MCF 10A (cell line): ENCODE measurements around the gene TMEM132D. TPM values are rescaled to one million over a fixed set of nuclear protein-coding genes. Genes with fewer than 3 reads are reported as not detected.
A peak's percentile ranks its signal among the peaks of the same experiment; 100 is the strongest.

Experiments used
- BruUV-seq: library from RNA; stranded (reverse); fragments of 400-500 nt; replicated peaks from 2 replicates; lab custom pipeline; 2021; lab: Mats Ljungman, UMichigan
- CTCF ChIA-PET: fragments of 300-600 bp; sonication (Branson Sonifier 250); formaldehyde crosslinking; extraction: SDS; loops from one replicate; lab custom pipeline; 2021; ENCODE audit warnings: antibody characterized with exemption, inconsistent platforms; lab: Yijun Ruan, JAX
- POLR2A ChIA-PET: fragments of 300-600, 350-650 bp; sonication (Branson Sonifier 250); formaldehyde crosslinking; extraction: SDS; loops from one replicate; lab custom pipeline; 2020; ENCODE audit warnings: antibody characterized with exemption, inconsistent platforms; lab: Yijun Ruan, JAX
- DNase-seq: peaks from one replicate; pipeline ENCODE4 v3.0.0-alpha.2; 2018; ENCODE audit not compliant: unreplicated experiment
- H3K27ac Mint-ChIP-seq: one replicate; pipeline ENCODE4 v1.8.0; 2022; ENCODE audit warnings: mild to moderate bottlenecking, low read depth, mixed read lengths; ENCODE audit not compliant: unreplicated experiment
- H3K27me3 Mint-ChIP-seq: one replicate; pipeline ENCODE4 v1.8.0; 2022; ENCODE audit warnings: mixed read lengths; ENCODE audit not compliant: insufficient read depth, unreplicated experiment
- H3K36me3 Mint-ChIP-seq: one replicate; pipeline ENCODE4 v1.8.0; 2022; ENCODE audit warnings: mild to moderate bottlenecking, moderate library complexity, mixed read lengths; ENCODE audit not compliant: insufficient read depth, unreplicated experiment
- H3K4me1 Mint-ChIP-seq: one replicate; pipeline ENCODE4 v1.8.0; 2022; ENCODE audit warnings: mixed read lengths; ENCODE audit not compliant: insufficient read depth, unreplicated experiment
- H3K4me3 Mint-ChIP-seq: one replicate; pipeline ENCODE4 v1.8.0; 2022; ENCODE audit warnings: mild to moderate bottlenecking, moderate library complexity, mixed read lengths; ENCODE audit not compliant: unreplicated experiment
- H3K9me3 Mint-ChIP-seq: one replicate; pipeline ENCODE4 v1.8.0; 2022; ENCODE audit warnings: mixed read lengths; ENCODE audit not compliant: unreplicated experiment
- intact Hi-C: fragments of 100-400 bp; cut with micrococcal nuclease; formaldehyde crosslinking; loops from 2 replicates; pipeline ENCODE4 v1.14.1; 2022
- total RNA-seq: library from RNA; stranded (reverse); gene quantifications from 2 replicates; pipeline ENCODE4 v1.2.3, GENCODE V29; 2022
- TF ChIP-seq, protein P1 (sequence below): fragments of 200-600 bp; IDR thresholded peaks from one replicate; pipeline ENCODE4 v1.8.0; 2022; ENCODE audit warnings: antibody characterized with exemption, mild to moderate bottlenecking; ENCODE audit not compliant: unreplicated experiment

Gene TMEM132D
- total RNA-seq, 1 experiment from 2014 or later = not detected

GRCh38 chr12:129606239-129606638, 297.6 kb downstream of the TMEM132D start:
- H3K9me3 Mint-ChIP-seq = peaks cover 8% of the 10 kb centered on the region
- H3K4me3 Mint-ChIP-seq = no peak overlapping the region
- DNase-seq = no peak
- BruUV-seq = no TSS peak
- ChIA-PET CTCF (interaction anchor here (0.6 kb wide), 1 partner anchor 418 kb away, joined by 3 read pairs; no protein-coding TSS in a partner anchor), POLR2A (no interaction called here)
- intact Hi-C loops = no loop called here
- H3K27me3 Mint-ChIP-seq = no peaks in the 10 kb centered on the region
- TF ChIP-seq, protein P1, sequence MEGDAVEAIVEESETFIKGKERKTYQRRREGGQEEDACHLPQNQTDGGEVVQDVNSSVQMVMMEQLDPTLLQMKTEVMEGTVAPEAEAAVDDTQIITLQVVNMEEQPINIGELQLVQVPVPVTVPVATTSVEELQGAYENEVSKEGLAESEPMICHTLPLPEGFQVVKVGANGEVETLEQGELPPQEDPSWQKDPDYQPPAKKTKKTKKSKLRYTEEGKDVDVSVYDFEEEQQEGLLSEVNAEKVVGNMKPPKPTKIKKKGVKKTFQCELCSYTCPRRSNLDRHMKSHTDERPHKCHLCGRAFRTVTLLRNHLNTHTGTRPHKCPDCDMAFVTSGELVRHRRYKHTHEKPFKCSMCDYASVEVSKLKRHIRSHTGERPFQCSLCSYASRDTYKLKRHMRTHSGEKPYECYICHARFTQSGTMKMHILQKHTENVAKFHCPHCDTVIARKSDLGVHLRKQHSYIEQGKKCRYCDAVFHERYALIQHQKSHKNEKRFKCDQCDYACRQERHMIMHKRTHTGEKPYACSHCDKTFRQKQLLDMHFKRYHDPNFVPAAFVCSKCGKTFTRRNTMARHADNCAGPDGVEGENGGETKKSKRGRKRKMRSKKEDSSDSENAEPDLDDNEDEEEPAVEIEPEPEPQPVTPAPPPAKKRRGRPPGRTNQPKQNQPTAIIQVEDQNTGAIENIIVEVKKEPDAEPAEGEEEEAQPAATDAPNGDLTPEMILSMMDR = no peak
- no peaks in the 10 kb centered on the region for H3K4me1 Mint-ChIP-seq
- no peaks in the 10 kb centered on the region for H3K36me3 Mint-ChIP-seq
- no peak overlapping the region for H3K27ac Mint-ChIP-seq

DNA sequence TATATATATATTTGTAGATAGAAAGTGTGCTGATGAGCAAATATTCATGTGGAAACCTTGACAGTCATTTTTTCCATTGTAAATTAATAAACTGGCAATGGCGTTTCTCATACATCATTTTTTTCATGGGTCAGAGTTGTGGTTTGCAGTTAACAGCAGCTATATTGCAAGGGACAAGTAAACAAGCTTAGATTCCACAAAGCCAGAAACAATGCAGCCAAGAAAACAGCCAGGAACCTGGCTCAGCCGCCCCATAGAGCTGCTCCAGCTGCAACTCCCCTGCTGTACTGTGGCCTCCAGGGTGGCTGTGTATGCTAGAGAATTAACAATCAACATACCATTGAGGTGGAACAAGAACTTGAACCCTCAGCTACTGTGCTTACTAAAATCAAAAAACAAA, 298.2 kb downstream of the TMEM132D start:
- BruUV-seq = no TSS peak
- no peak overlapping the region for H3K4me3 Mint-ChIP-seq

GRCh38 chr12:129604506-129604905, 299.3 kb downstream of the TMEM132D start:
- no peak for DNase-seq
- no TSS peak for BruUV-seq
- TF ChIP-seq, protein P1 = no peak
- Mint-ChIP-seq H3K9me3 (peaks cover 8% of the 10 kb centered on the region), H3K4me1 (no peaks in the 10 kb centered on the region), H3K27ac (no peak overlapping the region), H3K27me3 (no peaks in the 10 kb centered on the region), H3K36me3 (no peaks in the 10 kb centered on the region), H3K4me3 (no peak overlapping the region)
- POLR2A ChIA-PET = no interaction called here
- intact Hi-C loops = no loop called here
- CTCF ChIA-PET = no interaction called here

More for the DNA sequence above, 298.2 kb downstream of the TMEM132D start:
- Mint-ChIP-seq H3K27me3 (no peaks in the 10 kb centered on the region), H3K9me3 (peaks cover 8% of the 10 kb centered on the region), H3K27ac (no peak overlapping the region), H3K4me1 (no peaks in the 10 kb centered on the region), H3K36me3 (no peaks in the 10 kb centered on the region)
- DNase-seq = peak; percentile 58
- ChIA-PET CTCF (interaction anchor here (0.6 kb wide), 2 partner anchors 166 to 418 kb away, joined by 3 read pairs; no protein-coding TSS in a partner anchor), POLR2A (no interaction called here)
- TF ChIP-seq, protein P1 = no peak
- intact Hi-C loops = no loop called here

GRCh38 chr12:129599406-129599805, 304.4 kb downstream of the TMEM132D start:
- ChIA-PET CTCF (no interaction called here), POLR2A (no interaction called here)
- no peak overlapping the region for H3K27ac Mint-ChIP-seq
- H3K27me3 Mint-ChIP-seq = no peaks in the 10 kb centered on the region
- intact Hi-C loops = no loop called here
- no peak overlapping the region for H3K4me3 Mint-ChIP-seq
- no TSS peak for BruUV-seq
- H3K4me1 Mint-ChIP-seq = no peaks in the 10 kb centered on the region
- no peaks in the 10 kb centered on the region for H3K36me3 Mint-ChIP-seq
- H3K9me3 Mint-ChIP-seq = peaks cover 8% of the 10 kb centered on the region
- no peak for DNase-seq
- TF ChIP-seq, protein P1 = no peak
